ENCODE data around the gene NRROS. TPM values are rescaled to one million over a fixed set of nuclear protein-coding genes. Genes with fewer than 3 reads are reported as not detected.

NRROS gene
- total and polyA plus RNA-seq, 2 of the 4 experiments (the other 2 are of a cell fraction): 0.10 TPM; not detected in 1

DNA sequence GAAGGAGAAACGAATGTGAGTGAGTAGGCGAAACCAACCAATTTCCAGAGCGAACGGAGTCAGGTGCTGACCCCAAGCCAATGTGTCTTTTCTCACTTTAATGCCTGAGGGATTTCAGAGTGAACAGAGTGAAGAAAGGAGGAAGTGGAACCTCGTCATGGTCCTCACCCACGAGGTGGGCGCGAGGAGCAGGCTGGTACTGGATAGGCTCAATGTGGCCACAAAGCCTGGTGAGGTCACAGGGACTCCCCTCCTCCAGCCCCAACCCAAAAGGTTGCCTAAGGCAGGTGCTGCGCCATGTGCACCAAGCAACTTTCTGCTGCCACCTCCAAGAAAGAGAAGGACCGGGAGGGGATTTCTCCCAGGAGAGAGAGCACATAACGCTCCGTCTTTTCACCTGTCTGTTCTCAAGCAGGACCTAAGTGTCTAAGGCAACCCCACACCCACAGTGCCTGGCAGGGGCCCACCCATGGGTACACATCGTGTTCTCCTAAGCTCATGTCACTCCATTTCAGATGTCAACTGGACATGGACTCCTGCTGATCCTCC lies 3.8 kb downstream of the NRROS start:
- in situ Hi-C loops (cut with MboI; ENCODE audit: low sequenced_read_pairs): no loop called here
- no peaks in the 10 kb centered on the region for H3K36me3 ChIP-seq (ENCODE audit: control insufficient read depth, insufficient read depth, low read length)
- no peak overlapping the region for H3K4me3 ChIP-seq (ENCODE audit: insufficient read depth, low read depth, low read length)
- H2AK5ac ChIP-seq (ENCODE audit: low read depth, low read length): no peak overlapping the region
- no peak overlapping the region for H4K91ac ChIP-seq (ENCODE audit: insufficient read depth, low read depth, low read length)
- H3K79me1 ChIP-seq (ENCODE audit: low read depth in 1 of 2, low read length in 2 of 2): no peaks in the 10 kb centered on the region
- H3K14ac ChIP-seq (replicated peaks; ENCODE audit: low read depth, low read length): no peak overlapping the region
- no peak overlapping the region for H3K4ac ChIP-seq (ENCODE audit: low read depth, low read length)
- H3K9me3 ChIP-seq (ENCODE audit: control insufficient read depth, insufficient read depth, low read length): no peaks in the 10 kb centered on the region
- no peak overlapping the region for H2AFZ ChIP-seq (replicated peaks; ENCODE audit: low read length, poor library complexity)
- WGBS, 2 experiments (ENCODE audit: extremely low coverage in 2 of 2, insufficient read length in 1 of 2): 88% methylated on average over 6 of the region's 13 CpGs; no CpG with 5 or more reads in 1 of the 2 experiments
- H2BK15ac ChIP-seq (ENCODE audit: low read depth, low read length): no peak overlapping the region
- H3K9ac ChIP-seq (ENCODE audit: low read depth, low read length): no peak overlapping the region
- no peak overlapping the region for H2BK20ac ChIP-seq (ENCODE audit: low read depth, low read length)
- H4K8ac ChIP-seq (ENCODE audit: low read depth in 2 of 2, low read length in 2 of 2): no peak overlapping the region
- no peaks in the 10 kb centered on the region for H4K20me1 ChIP-seq (ENCODE audit: insufficient read depth, low read length)
- H3K56ac ChIP-seq (ENCODE audit: extremely low read depth, insufficient read depth, low read length): no peak overlapping the region
- no peak overlapping the region for H3K27ac ChIP-seq (ENCODE audit: insufficient read depth, low read length)
- no peak overlapping the region for H2AK9ac ChIP-seq (replicated peaks; ENCODE audit: low read depth, low read length, poor library complexity)
- no TSS peak for BruUV-seq (replicated peaks)
- intact Hi-C loops (cut with micrococcal nuclease): no loop called here
- H2BK5ac ChIP-seq (ENCODE audit: low read depth, low read length, poor library complexity, severe bottlenecking): no peak overlapping the region
- H3K27me3 ChIP-seq (ENCODE audit: control insufficient read depth, insufficient read depth, low read length): peaks cover 43% of the 10 kb centered on the region
- no peak overlapping the region for H2BK120ac ChIP-seq (ENCODE audit: low read depth, low read length)
- no peaks in the 10 kb centered on the region for H3K9me1 ChIP-seq (ENCODE audit: insufficient read depth, low read length)
- POLR2A ChIA-PET (ENCODE audit: unreplicated experiment): no interaction called here
- H3K4me1 ChIP-seq (ENCODE audit: control insufficient read depth, insufficient read depth, low read length): 0 out of 2 replicates have a peak, but pooled peaks cover 2% of the 10 kb centered on the region
- TF ChIP-seq CEBPB (IDR thresholded peaks at IDR 0.05; ENCODE audit: low read depth, low read length) (no peak), BHLHE40 (IDR thresholded peaks at IDR 0.05; ENCODE audit: low read depth, low read length) (no peak), FOS (IDR thresholded peaks at IDR 0.05; ENCODE audit: low read depth, low read length) (no peak), RAD21 (IDR thresholded peaks at IDR 0.05; ENCODE audit: low read length) (no peak), NFE2L2 (IDR thresholded peaks at IDR 0.05; ENCODE audit: low read depth, low read length) (no peak), SMC3 (IDR thresholded peaks at IDR 0.05; ENCODE audit: low read depth, low read length) (no peak)
- TF ChIP-seq, protein P1, sequence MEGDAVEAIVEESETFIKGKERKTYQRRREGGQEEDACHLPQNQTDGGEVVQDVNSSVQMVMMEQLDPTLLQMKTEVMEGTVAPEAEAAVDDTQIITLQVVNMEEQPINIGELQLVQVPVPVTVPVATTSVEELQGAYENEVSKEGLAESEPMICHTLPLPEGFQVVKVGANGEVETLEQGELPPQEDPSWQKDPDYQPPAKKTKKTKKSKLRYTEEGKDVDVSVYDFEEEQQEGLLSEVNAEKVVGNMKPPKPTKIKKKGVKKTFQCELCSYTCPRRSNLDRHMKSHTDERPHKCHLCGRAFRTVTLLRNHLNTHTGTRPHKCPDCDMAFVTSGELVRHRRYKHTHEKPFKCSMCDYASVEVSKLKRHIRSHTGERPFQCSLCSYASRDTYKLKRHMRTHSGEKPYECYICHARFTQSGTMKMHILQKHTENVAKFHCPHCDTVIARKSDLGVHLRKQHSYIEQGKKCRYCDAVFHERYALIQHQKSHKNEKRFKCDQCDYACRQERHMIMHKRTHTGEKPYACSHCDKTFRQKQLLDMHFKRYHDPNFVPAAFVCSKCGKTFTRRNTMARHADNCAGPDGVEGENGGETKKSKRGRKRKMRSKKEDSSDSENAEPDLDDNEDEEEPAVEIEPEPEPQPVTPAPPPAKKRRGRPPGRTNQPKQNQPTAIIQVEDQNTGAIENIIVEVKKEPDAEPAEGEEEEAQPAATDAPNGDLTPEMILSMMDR (conservative IDR thresholded peaks at IDR 0.05; ENCODE audit: low read depth, low read length): no peak
- TF ChIP-seq, protein P2, sequence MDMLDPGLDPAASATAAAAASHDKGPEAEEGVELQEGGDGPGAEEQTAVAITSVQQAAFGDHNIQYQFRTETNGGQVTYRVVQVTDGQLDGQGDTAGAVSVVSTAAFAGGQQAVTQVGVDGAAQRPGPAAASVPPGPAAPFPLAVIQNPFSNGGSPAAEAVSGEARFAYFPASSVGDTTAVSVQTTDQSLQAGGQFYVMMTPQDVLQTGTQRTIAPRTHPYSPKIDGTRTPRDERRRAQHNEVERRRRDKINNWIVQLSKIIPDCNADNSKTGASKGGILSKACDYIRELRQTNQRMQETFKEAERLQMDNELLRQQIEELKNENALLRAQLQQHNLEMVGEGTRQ (IDR thresholded peaks at IDR 0.05; ENCODE audit: low read depth, low read length): no peak
- H3K18ac ChIP-seq (ENCODE audit: low read depth, low read length): no peak overlapping the region
- DNase-seq: no peak
- ATAC-seq (ENCODE audit: low read depth): no peak
- no peak overlapping the region for H4K5ac ChIP-seq (ENCODE audit: low read depth, low read length)
- H3K23ac ChIP-seq (ENCODE audit: low read depth, low read length): no peak overlapping the region
- no peak overlapping the region for H3K4me2 ChIP-seq (ENCODE audit: low read depth, low read length)
- dilution Hi-C loops (cut with HindIII; ENCODE audit: low sequenced_read_pairs, unreplicated experiment): no loop called here
- CTCF ChIA-PET: no interaction called here

All from IMR-90 (cell line).